Activated T-helper 17 cell treated with anti-CD3 and anti-CD28 coated beads, Interleukin-2, amount 50 U/mL, for 72 hours (primary cell): ENCODE measurements around the gene ZNFX1. TPM values are rescaled to one million over a fixed set of nuclear protein-coding genes. Genes with fewer than 3 reads are reported as not detected.
A peak's percentile ranks its signal among the peaks of the same experiment; 100 is the strongest.

Experiments
- ATAC-seq: fragments of 150-1000 bp; cut with Tn5 transposase; replicated peaks from 2 replicates; pipeline ENCODE4 v1.10.0; 2021; ENCODE audit warnings: mild to moderate bottlenecking, moderate library complexity
- H3K27ac Mint-ChIP-seq: one replicate; pipeline ENCODE4 v1.8.0; 2022; ENCODE audit warnings: mixed read lengths
- H3K27me3 Mint-ChIP-seq: one replicate; pipeline ENCODE4 v1.8.0; 2022; ENCODE audit warnings: mixed read lengths
- H3K36me3 Mint-ChIP-seq: one replicate; pipeline ENCODE4 v1.8.0; 2022; ENCODE audit warnings: low read depth, mild to moderate bottlenecking, mixed read lengths
- H3K4me1 Mint-ChIP-seq: one replicate; pipeline ENCODE4 v1.8.0; 2022; ENCODE audit warnings: mixed read lengths
- H3K4me3 Mint-ChIP-seq: one replicate; pipeline ENCODE4 v1.8.0; 2022; ENCODE audit warnings: mild to moderate bottlenecking, mixed read lengths
- H3K9me3 Mint-ChIP-seq: one replicate; pipeline ENCODE4 v1.8.0; 2022; ENCODE audit warnings: mixed read lengths
- total RNA-seq, 2 donors: library from RNA; stranded (reverse); gene quantifications; one replicate each; pipeline ENCODE4 v1.2.3, GENCODE V29; 2022

ZNFX1 gene
- total RNA-seq, 2 donors from 2014 or later: 32.8 to 54.9 TPM

DNA sequence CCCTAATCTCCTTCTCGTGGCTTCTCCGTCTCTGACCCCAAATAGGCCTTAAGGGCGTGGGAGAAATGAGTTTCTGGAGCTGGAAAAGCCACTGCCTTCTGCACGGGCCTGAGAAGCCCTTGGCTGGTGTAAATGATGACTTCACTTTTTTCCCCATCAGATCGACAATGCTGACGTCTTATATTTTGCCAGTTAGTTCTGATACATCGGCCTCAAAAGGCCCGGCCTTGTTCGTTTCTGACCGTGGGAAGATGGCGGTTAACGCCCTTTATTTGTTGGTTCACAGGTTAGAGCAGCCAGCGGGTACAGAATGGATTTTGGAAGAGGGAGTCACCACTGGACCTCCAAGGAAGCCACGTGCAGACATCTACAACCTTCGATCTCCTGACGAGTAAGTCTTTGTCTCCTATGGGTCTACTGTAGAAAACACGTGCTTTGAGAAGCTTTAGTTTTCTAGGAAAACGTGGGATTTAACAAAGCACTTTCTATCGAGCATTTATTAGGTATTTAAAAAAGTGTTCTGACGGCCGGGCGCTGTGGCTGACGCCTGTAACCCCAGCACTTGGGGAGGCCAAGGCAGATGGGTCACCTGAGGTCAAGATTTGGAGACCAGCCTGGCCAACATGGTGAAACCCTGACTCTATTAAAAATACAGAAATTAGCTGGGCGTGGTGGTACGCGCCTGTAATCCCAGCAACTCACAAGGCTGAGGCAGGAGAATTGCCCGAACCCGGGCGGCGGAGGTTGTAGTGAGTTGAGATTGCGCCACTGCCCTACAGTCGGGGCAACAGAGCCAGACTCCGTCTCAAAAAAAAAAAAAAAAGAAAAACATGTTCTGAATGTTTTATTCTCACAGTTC is 1.2 kb upstream of the ZNFX1 start:
- H3K4me3 Mint-ChIP-seq: peak overlapping the region; percentile 98
- H3K9me3 Mint-ChIP-seq: peaks cover 16% of the 10 kb centered on the region
- H3K27ac Mint-ChIP-seq: peak overlapping the region; percentile 100
- H3K36me3 Mint-ChIP-seq: peaks cover 96% of the 10 kb centered on the region
- H3K27me3 Mint-ChIP-seq: no peaks in the 10 kb centered on the region
- H3K4me1 Mint-ChIP-seq: peaks cover 46% of the 10 kb centered on the region
- no peak for ATAC-seq

DNA sequence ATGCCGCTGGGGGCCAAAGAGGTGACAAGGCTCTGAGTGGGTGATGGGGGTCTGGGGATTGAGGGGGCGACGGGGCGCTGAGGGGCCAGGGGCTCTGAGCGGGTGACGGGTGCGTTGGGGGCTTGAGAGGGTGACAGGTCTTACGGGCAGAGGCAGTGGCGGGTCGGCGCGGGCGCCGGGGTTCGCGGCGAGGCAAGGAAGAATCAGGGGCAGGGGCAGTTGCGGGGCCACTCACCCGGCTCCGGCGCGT is 146 bp downstream of the ZNFX1 start:
- Mint-ChIP-seq H3K27ac (peak overlapping the region; percentile 100), H3K9me3 (peaks cover 13% of the 10 kb centered on the region), H3K36me3 (peaks cover 96% of the 10 kb centered on the region), H3K27me3 (no peaks in the 10 kb centered on the region), H3K4me1 (peaks cover 34% of the 10 kb centered on the region), H3K4me3 (peak overlapping the region; percentile 98)
- no peak for ATAC-seq

DNA sequence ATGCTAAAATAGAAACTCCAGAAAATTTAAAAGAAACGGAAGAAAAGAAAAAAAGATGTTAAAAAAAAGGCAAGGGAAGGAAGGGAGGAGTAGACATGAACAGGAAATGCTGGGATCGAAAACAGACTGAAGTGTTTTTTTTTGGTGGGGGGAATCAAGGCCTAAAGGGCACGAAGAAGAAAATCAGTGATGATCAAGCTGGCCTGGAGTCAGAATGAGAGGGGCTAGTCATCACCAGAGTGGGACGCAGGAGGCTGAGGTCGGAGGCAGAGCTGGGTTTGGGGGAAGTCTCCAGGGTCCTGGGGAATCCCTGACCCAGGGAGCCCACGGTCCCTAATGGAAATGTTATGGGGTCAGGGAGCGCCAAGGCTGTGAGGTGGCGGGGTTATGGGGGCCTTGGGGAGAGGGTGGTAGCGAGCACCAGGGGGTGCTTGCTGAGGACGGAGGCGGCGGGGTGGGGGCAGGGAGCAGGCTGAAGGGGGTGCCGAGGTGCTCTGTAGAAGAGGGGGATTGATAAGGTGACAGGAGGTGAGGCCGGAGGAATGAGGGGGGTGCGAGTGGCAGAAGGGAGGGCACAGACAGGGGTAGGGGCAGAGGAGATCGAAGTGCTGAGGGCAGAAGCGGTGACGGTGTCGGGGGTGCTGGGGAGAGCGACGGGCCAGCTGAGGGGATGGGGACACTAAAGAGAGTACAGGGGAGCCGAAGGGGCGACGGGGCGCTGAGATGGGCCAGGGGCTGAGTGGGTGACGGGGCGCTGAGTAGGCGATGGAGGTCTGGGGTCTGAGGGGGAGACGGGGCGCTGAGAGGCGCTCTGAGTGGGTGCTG is 684 bp downstream of the ZNFX1 start:
- H3K4me3 Mint-ChIP-seq: peak overlapping the region; percentile 98
- ATAC-seq: peak; percentile 58
- peaks cover 13% of the 10 kb centered on the region for H3K9me3 Mint-ChIP-seq
- peak overlapping the region; percentile 100 for H3K27ac Mint-ChIP-seq
- peaks cover 96% of the 10 kb centered on the region for H3K36me3 Mint-ChIP-seq
- peaks cover 32% of the 10 kb centered on the region for H3K4me1 Mint-ChIP-seq
- no peaks in the 10 kb centered on the region for H3K27me3 Mint-ChIP-seq

DNA sequence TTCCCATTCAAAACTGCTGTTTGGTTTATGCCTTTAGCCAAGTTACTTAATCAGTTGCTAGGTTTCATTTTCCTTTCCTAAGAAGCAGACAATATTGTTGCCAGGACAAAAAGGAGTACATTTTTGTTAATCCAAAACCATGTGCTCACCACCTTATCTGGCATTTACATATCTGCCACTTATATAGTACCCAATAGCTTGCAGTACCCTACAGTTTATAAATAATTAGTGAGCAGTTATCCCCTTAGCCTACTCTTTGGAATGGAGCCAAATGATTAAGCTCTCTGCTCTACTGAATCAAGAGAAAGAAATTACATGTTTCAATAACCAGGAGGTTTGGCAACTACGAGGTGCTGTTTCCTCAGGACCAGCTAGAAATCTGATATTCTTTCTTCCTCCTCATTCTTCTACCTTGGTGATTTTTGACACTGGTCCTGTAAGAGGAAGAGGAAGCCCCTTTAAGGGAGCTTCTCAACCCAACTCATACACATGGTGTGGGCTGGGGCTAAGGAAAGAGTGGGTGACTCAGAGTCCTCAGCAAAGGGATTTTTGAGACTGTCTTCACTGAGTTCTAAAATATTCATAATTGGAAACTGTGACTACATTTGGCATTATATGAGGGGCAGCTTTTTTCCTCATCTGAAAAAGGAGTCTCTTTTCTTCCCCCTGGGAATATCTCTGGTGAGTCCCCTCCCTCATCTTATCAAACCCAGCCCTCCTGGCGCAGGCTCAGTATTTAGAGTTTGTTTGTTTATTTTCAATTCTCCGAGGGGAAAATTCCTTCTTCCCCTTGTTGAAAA is 1.5 kb downstream of the ZNFX1 start:
- peak overlapping the region; percentile 100 for H3K27ac Mint-ChIP-seq
- ATAC-seq: peak; percentile 61
- H3K4me1 Mint-ChIP-seq: peaks cover 27% of the 10 kb centered on the region
- H3K27me3 Mint-ChIP-seq: no peaks in the 10 kb centered on the region
- H3K36me3 Mint-ChIP-seq: peaks cover 96% of the 10 kb centered on the region
- H3K4me3 Mint-ChIP-seq: peak overlapping the region; percentile 98
- H3K9me3 Mint-ChIP-seq: peaks cover 12% of the 10 kb centered on the region

DNA sequence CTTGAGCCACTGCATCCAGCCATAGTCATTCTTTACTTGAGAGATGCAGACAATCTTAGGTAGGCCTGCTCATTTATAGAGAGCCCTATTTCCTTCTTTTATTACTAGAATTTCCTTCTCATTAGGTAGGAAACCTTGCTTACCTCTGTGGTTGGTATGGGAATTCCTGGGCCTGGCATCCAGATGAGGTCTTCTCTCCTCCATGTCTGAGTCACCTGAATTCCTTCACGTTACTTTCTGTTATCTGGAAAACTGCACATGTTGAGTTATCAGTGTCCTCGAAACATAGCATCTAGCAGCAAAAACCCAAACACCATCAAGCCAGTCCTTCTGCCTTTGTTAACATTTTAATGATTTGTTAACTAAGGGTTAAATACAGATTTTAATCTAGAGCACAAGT is 2.2 kb downstream of the ZNFX1 start:
- Mint-ChIP-seq H3K27ac (peak overlapping the region; percentile 100), H3K9me3 (peaks cover 6% of the 10 kb centered on the region), H3K36me3 (peaks cover 96% of the 10 kb centered on the region), H3K4me3 (peak overlapping the region; percentile 98), H3K27me3 (no peaks in the 10 kb centered on the region), H3K4me1 (peaks cover 30% of the 10 kb centered on the region)
- no peak for ATAC-seq

DNA sequence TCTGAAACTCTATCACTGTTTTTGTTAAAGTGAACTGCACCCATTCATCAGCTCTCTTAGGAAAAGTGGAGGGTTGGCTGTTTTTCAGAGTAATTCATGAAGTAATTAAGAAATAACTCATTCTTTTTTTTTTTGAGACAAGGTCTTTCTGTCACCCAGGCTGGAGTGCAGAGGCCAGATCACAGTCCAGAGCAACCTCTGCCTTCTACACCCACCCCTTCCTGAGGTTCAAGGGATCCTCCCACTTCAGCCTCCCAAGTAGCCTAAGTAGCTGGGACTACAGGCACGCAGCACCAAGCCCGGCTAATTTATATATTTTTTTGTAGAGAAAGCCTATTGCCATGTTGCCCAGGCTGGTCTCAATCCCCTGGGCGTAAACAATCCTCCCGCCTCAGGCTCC is 2.6 kb downstream of the ZNFX1 start:
- Mint-ChIP-seq H3K4me1 (peaks cover 32% of the 10 kb centered on the region), H3K36me3 (peaks cover 96% of the 10 kb centered on the region), H3K4me3 (peak overlapping the region; percentile 98), H3K9me3 (peaks cover 2% of the 10 kb centered on the region), H3K27ac (peak overlapping the region; percentile 100), H3K27me3 (no peaks in the 10 kb centered on the region)
- ATAC-seq: no peak

DNA sequence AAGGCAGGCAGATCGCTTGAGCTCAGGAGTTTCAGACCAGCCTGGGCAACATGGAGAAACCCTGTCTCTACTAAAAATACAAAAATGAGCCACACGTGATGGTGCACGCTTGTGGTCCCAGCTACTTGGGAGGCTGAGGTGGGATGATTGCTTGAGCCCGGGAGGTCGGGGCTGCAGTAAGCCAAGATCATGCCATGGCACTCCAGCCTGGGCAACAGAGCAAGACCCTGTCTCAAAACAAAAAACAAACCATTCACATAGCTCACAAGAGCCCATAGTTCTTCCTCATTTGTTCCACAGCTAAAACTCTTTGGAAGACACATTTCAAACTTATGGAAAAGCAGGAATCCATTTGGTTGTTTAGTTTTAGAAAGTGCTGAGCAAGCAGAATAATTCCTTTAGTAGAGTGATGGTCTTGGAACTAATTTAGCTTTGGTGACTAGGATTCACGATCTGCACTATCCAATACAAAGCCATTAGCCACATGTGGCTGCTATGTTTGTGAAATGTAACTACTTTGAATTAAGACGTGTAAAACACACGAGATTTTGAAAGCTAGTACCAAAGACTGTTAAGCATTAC is 4.1 kb downstream of the ZNFX1 start:
- ATAC-seq: no peak
- Mint-ChIP-seq H3K4me1 (peaks cover 40% of the 10 kb centered on the region), H3K27me3 (no peaks in the 10 kb centered on the region), H3K9me3 (peaks cover 4% of the 10 kb centered on the region), H3K36me3 (peaks cover 96% of the 10 kb centered on the region), H3K4me3 (peak overlapping the region; percentile 88), H3K27ac (peak overlapping the region; percentile 17)

DNA sequence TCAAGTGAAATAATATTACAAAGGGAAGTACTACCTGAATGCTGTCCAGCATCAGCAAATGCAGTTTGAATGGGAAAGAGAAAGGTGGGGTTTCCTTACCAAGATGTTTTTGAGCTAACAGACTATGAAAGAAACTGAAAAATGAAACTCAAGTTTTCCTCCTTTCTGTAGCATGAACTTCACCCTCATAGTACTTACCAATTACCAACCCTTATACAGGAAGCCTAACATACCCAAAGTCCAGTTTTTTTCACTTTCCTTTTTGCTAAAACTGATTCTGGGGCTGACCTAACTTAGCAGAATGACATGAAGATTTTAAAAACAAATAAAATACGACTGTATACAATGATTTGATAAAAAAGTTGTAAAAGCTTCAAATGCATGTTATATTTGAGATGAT is 5.2 kb downstream of the ZNFX1 start:
- H3K27ac Mint-ChIP-seq: peak overlapping the region; percentile 82
- H3K4me1 Mint-ChIP-seq: peaks cover 46% of the 10 kb centered on the region
- peaks cover 5% of the 10 kb centered on the region for H3K9me3 Mint-ChIP-seq
- ATAC-seq: no peak
- no peaks in the 10 kb centered on the region for H3K27me3 Mint-ChIP-seq
- peaks cover 97% of the 10 kb centered on the region for H3K36me3 Mint-ChIP-seq
- H3K4me3 Mint-ChIP-seq: peak overlapping the region; percentile 88

DNA sequence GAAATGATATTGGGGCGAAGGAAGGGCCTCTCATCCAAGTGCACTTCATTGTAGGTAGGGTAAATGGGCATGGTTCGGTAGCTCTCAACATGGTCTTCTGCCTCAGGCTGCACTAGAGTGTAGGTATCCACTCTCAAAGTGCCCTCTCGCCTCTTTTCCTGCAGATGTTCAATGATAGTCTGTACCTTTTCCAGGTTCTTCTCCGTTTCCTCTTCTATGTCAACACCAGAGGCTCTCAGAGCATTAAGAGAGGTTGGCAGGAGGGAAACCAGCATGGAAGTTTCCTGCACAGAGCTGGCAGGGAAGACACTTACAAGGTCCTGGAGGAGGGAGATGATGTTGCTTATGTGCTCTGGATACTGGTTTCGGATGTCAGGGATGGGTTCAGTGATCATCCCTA is 7.1 kb downstream of the ZNFX1 start:
- Mint-ChIP-seq H3K36me3 (peaks cover 97% of the 10 kb centered on the region), H3K9me3 (peaks cover 5% of the 10 kb centered on the region), H3K4me1 (peaks cover 42% of the 10 kb centered on the region), H3K27ac (no peak overlapping the region), H3K4me3 (peak overlapping the region; percentile 88), H3K27me3 (no peaks in the 10 kb centered on the region)
- ATAC-seq: no peak

DNA sequence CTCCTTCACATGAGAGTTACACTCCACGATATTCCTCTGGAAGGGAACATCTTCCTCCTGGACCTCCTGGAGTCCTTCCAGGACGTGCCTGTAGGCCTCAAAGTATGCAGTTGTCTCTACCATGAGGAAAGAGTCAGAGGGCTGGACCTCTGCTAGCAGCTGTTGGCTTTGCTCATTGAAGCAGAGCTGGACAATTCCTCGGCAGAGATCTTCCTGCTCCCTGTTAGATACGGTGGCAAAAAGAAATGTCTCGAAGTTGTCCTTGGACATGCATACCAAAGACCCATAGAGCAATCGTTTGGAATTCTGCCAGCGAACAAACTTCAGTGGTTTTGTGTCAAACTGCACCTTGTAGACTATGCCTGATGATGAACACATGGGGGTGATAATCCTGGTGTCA is 7.7 kb downstream of the ZNFX1 start:
- Mint-ChIP-seq H3K27me3 (no peaks in the 10 kb centered on the region), H3K36me3 (peaks cover 97% of the 10 kb centered on the region), H3K27ac (peak overlapping the region; percentile 78), H3K4me1 (peaks cover 44% of the 10 kb centered on the region), H3K4me3 (peak overlapping the region; percentile 88), H3K9me3 (peaks cover 5% of the 10 kb centered on the region)
- ATAC-seq: no peak

DNA sequence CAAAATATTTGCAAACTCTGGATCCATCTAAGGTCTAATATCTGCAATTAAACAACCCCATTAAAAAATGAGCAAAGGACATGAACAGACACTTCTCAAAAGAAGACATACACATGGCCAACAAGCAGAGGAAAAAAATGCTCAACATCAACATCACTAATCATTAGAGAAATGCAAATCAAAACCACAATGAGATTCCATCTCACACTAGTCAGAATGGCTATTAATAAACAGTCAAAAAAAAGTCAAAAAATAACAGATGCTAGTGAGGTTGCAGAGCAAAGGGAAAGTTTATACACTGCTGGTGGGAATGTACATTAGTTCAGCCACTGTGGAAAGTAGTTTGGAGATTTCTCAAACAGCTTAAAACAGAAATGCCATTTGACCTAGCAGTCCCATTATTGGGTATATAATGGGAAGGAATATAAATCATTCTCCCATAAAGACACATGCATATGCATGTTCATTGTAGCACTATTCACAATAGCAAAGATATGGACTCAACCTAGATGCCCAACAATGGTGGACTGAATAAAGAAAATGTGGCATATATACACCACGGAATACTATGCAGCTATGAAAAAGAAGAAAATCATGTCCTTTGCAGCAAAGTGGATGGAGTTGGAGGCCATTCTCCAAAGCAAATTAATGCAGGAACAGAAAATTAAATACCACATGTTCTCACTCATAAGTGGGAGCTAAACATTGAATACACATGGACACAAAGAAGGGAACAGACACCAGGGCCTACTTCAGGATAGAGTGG is 9.1 kb downstream of the ZNFX1 start:
- Mint-ChIP-seq H3K4me3 (peak overlapping the region; percentile 88), H3K9me3 (peaks cover 5% of the 10 kb centered on the region), H3K27ac (peak overlapping the region; percentile 78), H3K36me3 (peaks cover 100% of the 10 kb centered on the region), H3K4me1 (peaks cover 46% of the 10 kb centered on the region), H3K27me3 (no peaks in the 10 kb centered on the region)
- peak; percentile 22 for ATAC-seq

DNA sequence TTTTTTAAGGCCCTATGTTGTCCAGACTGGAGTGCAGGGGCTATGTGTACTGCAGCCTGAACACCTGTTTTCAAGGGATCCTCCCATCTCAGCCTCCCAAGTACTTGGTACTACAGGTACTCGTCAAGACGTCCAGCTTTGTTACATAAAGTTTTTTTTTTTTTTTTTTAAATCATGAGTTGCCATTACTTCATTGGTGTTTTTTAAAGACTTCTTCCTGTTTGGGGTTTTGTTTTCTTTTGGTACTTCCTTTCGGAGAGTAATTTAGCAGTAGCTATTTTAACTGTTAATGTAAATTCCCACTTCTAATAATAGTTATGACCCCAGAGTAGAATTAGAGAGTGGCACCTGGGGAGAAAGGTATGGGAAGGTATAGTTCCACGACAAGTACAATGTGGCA is 10.5 kb downstream of the ZNFX1 start:
- ATAC-seq: no peak
- Mint-ChIP-seq H3K27me3 (no peaks in the 10 kb centered on the region), H3K27ac (peak overlapping the region; percentile 78), H3K4me1 (peaks cover 41% of the 10 kb centered on the region), H3K36me3 (peaks cover 100% of the 10 kb centered on the region), H3K9me3 (peaks cover 5% of the 10 kb centered on the region), H3K4me3 (peak overlapping the region; percentile 88)

DNA sequence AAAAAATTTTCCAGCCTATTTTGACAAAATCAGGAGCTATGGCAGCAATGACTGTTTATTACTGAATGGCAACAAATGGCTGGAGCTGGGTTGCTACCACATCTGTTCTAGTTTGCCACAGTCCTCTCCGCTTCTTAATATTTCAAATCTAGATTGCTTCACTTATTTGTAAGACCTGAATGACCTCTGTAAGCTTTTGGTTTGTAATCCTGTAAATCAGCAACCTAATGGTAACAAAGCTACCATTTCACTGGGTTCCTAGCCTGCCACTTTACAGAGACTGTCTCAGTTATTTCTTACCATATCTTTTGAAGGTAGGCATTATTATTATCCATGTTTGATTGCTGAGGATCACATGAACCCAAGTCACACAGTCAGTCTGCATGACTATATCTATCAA is 15.4 kb downstream of the ZNFX1 start:
- ATAC-seq: no peak
- H3K9me3 Mint-ChIP-seq: no peaks in the 10 kb centered on the region
- no peak overlapping the region for H3K27ac Mint-ChIP-seq
- H3K4me3 Mint-ChIP-seq: no peak overlapping the region
- peaks cover 20% of the 10 kb centered on the region for H3K4me1 Mint-ChIP-seq
- peaks cover 100% of the 10 kb centered on the region for H3K36me3 Mint-ChIP-seq
- no peaks in the 10 kb centered on the region for H3K27me3 Mint-ChIP-seq
